NOMO-1 (cell line): ENCODE results near the gene PPP1R15B.

Experiments used
- DNase-seq, 2 experiments: peaks; one replicate each; lab custom pipeline; 2025; ENCODE audit not compliant: unreplicated experiment in 2 of 2; lab: John Stamatoyannopoulos, UW

The PPP1R15B gene

GRCh38 chr1:204445860-204446412, 34.3 kb upstream of the PPP1R15B start:
- peak in 1 of 2 experiments; percentile 15 for DNase-seq

GRCh38 chr1:204443871-204444581, 32.4 kb upstream of the PPP1R15B start:
- DNase-seq = no peak

DNA sequence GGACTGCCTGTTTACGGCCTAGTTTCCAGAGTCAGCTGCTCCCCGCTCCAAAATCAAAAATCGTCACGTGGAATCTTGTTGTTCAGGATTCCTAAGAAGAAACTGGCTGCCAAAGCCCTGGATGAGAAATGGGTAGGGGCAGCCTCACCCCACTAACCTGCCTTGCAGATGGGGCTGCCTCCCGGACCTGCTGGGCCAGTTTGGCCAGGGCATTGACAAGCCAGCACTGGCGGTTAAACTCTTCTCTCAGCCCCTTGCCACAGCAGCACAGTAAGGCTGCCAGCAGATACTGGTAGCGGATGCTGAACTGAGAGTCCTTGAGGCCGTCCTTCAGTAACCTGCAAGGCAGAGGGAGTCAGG, 31.6 kb upstream of the PPP1R15B start:
- DNase-seq = no peak

DNA sequence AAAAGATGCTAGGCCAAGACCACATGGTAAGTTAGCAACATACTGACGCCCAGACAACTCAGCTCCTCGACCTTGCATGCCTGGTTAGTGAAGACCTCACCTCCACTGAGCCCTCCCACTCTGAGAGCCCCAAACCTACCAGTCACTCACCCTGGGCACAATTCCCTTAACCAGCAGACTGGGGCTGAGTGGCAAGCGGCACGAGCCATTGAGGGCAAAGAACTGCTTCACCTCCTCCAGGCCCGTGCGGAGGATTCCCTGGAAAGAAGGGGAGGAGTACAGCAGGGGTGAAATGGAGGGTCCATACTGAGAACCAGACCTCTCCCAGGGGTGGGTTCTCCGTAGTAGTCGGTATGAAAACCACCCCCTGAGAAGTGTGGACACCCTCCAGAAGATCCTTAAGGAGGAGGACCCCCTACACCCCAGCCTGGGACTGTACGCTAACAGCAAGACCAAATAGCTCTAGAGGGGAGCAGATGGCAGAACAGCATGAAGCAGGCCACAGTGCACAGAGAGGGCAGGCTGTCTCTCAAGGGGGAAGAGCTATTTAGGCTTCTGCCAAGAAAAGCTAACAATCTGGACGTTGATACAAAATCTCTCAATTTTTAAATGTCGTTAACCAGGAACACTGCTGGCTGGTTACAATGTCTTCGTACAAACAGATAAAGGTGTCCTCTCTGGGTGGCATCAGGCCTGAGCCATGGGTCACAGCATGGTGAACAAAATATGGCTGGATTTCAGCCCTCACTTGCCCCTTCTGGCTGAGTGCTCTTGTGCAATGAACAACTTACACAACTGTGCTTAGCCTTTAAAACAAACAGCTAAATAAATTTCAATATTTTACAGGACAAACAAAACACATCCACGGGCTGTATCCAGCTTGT, 31.0 kb upstream of the PPP1R15B start:
- no peak for DNase-seq

DNA sequence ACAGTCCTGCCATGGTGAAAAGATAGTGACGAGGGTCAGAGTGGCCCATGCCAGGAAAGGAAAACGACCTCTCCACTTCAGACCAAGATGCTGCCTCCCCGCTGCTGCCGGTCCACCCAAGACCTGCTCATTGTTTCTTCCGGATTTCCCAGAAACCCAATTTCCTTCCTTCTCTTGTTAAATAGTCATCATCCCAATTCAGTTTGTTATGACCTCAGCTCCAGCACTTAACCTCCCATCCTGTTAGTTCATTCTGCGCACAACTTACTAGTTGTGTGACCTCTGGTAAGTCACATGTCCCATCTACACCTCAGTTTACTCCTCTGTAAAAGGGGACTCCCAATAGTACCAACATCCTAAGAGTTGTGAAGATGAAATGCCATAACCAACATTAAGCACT, 29.9 kb upstream of the PPP1R15B start:
- no peak for DNase-seq

GRCh38 chr1:204439621-204440375, 28.2 kb upstream of the PPP1R15B start:
- DNase-seq = no peak

GRCh38 chr1:204438628-204439027, 27.0 kb upstream of the PPP1R15B start:
- DNase-seq = no peak

DNA sequence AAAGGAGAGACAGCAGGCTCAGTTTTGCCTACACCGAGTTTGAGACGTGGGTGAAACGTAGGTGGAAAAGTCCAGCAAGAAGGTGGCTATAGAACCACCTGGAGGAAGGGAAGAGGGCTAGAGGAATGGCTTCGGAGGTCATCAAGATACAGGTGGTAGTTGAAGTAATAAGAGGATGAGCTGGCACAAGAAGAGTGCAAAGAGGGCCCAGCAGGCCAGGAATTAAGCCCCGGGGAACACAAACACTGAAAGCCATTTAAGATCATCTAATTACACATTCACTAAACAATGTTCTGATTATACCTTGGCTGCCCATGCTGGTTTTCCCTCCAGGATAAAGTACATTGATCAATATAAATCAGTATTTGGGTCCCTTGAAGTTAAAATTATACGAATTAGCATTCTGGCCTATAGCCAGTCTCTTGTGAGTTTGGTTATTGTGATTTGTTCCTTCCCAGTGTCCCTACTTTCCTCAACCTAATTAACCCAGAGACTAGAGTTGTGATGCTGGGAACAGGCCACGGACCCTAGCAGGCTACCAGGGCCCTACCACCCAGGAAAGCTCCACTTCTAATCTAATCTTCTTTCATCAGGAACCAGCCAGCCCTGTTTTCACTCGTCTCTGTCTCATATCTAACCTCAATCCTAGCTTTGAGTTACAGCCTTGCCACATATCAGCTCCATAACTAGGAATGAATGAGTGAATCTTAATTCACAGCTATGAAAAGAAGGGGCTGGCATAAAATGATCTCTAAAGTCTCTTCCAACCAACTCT, 26.4 kb upstream of the PPP1R15B start:
- no peak for DNase-seq

DNA sequence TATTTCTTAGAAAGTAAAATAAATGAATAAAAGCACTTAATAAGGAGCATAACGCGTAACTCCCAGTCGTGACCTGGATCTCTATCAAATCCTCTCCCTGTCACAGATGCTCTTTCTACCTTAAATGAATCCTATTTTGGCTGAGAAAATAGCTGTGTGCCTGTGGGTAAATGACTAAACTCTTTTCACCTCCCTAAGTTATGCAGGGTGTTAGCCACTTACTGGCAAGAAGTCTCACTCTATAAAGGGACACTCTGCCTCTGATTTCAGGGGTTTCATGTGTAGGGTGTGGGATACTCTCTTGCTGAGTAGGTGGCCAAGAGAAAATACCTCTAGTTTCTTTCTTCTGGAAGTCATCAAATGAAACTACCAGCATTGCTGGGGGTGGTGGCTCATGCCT, 24.3 kb upstream of the PPP1R15B start:
- DNase-seq = no peak

DNA sequence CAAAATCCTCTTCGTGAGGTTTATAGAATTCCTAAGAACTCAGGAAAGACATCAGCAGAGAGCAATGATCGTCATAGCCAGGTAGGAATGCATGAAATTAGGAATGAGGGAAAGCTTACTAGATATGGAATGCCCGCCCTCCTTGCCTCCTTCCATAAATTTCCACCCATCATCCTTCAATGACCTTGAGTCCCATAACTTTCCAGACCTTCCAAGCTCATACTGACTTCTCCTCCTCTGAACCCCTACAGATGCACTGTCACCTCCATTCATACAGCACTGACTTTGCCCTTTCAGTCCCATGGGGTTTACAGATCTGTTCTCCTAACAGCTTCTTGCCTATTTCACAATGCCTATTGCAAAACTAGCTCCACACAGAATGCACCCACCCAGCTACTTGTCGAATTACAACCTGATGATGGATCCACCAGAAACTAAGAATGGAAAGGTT, 23.8 kb upstream of the PPP1R15B start:
- DNase-seq = peak; percentile 43 to 68

DNA sequence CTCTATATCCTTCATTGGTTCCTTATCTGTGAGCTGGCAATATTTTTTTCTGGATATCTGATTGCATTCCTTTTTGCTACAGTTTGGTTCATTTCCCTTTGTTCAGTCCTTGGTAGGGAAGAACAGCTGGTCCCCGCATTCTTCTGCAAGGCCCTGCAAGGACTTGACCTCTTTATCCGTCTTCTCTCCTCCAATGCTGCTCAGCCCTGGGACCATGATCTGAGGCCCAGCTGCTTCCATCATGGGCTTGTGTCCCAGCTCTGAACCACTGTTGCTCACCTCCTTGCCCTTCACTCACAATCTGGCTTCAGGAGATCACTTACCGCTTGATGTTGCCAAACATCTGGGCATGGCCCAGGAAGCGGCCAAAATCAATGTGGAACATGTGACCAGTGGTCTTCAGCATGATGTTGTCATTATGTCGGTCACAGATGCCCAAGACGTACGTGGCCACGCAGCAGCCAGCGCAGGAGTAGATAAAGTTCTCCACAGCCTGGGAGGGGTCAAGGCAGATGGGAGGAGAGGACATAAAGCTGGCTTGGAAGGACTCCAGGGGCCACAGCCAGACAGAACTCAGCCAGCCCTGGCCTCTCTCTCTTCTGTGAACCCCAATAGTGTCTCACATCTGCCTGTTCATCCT, 22.6 kb upstream of the PPP1R15B start:
- DNase-seq = no peak

- DNase-seq = no peak
These were observed 21.1 kb upstream of the PPP1R15B start for GRCh38 chr1:204432708-204433107.

DNA sequence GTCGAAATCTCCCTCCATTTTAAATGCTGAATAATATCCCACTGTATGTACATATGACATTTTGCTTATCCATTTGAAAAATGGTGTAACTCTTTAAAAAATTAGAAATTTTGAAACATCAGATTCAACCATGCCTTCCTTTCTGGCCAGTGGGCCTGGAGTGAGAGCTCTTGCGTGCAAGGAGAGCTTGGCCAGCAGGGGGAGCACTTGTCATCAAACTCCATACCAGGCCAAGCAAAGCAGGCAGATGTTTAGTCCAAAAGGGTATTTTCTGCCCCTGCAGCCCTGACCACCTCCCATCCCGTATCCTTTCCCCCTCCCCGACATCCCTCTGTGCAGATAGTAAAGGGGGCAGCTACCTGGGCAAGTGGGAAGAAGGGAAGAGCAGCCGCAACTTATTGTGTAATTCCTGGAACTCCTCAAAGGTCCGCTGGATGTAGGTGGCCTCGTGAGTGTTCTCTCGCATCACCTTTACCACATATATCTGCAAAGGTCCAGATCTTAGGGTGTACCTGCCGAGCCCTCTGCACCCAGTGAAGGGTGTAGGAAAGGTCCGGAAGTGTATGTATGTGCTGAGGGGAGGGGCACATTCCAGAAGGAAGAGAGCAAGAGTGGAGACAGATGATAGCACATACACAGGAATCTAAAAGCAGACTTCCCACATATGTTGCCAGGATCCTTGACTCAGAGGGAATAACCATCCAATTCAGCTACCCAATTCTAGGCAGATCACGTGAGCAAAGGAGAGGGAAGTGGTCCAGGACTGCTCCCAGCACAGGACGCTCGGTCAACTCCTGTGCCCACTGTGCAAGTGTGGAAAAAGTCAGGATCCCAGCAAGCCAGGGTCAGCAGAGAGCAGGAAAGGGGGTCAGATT, 19.9 kb upstream of the PPP1R15B start:
- peak; percentile 7 to 57 for DNase-seq

DNA sequence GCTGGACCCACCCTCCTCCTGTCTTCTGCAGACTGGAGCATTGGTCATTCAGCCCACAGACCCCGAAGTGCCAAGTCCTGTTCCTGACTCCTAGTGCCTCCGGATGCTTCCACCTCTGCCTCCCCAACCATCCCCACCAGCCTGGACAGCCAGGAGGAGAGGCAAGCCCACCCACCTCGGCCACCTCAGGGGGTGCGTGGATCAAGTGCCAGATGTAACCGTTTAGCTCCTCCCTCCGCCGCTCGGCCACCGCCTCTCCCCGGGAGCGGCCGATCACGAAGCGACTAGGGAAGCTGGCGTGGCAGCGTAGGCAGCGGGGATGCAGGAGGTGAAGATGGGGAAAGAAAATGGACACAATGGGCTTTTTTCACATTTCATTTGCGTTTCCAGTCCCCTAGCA, 18.1 kb upstream of the PPP1R15B start:
- no peak for DNase-seq

GRCh38 chr1:204426971-204427701, 15.5 kb upstream of the PPP1R15B start:
- DNase-seq = peak in 1 of 2 experiments; percentile 34

DNA sequence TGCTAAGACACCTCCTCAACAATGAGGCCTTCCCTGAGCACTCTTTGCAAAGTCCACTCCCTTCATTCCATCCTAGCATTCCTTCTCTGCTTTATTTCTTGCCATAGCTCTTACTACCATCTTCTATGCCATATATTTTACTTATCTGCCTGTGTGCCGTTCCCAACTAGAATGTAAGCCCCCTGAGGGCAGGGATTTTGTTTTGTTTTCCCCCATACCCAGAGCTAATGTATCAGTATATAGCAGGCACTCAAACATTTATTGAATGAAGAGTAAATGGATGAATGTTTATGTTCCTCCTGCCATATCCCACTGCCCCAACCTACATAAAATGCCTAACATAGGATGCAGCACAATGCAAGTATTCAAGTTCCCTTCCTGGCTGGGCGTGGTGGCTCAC, 14.9 kb upstream of the PPP1R15B start:
- no peak for DNase-seq

- no peak for DNase-seq
These were observed 14.4 kb upstream of the PPP1R15B start for GRCh38 chr1:204426035-204426436.

GRCh38 chr1:204424621-204425020, 13.0 kb upstream of the PPP1R15B start:
- no peak for DNase-seq
